Measurements from ENCODE around the gene SF3B1.

- TF ChIP-seq, protein P1, sequence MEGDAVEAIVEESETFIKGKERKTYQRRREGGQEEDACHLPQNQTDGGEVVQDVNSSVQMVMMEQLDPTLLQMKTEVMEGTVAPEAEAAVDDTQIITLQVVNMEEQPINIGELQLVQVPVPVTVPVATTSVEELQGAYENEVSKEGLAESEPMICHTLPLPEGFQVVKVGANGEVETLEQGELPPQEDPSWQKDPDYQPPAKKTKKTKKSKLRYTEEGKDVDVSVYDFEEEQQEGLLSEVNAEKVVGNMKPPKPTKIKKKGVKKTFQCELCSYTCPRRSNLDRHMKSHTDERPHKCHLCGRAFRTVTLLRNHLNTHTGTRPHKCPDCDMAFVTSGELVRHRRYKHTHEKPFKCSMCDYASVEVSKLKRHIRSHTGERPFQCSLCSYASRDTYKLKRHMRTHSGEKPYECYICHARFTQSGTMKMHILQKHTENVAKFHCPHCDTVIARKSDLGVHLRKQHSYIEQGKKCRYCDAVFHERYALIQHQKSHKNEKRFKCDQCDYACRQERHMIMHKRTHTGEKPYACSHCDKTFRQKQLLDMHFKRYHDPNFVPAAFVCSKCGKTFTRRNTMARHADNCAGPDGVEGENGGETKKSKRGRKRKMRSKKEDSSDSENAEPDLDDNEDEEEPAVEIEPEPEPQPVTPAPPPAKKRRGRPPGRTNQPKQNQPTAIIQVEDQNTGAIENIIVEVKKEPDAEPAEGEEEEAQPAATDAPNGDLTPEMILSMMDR (optimal IDR thresholded peaks at IDR 0.05 in 1 of 3, IDR thresholded peaks at IDR 0.05 in 1 of 3, conservative IDR thresholded peaks at IDR 0.05 in 1 of 3; ENCODE audit: extremely low read depth in 1 of 3, insufficient read depth in 2 of 3, low read length in 3 of 3), result no peak
- no peak for TF ChIP-seq EZH2 (IDR thresholded peaks at IDR 0.05; ENCODE audit: low read length)
Measured at GRCh38 chr2:197453914-197454398, 19.1 kb upstream of the SF3B1 start.
